Skin epidermis (tissue), 12 donors: ENCODE data around the gene SOX15.

Source experiments
- H3K27ac ChIP-seq, 21 experiments: fragments of 200-600 bp; sonication (generic) in 11 of 21; one replicate each; pipeline ENCODE4 v1.5.0; 2020; ENCODE audit warnings: mild to moderate bottlenecking in 3 of 21, inconsistent platforms in 2 of 21, moderate library complexity in 2 of 21
- H3K4me3 ChIP-seq, 7 experiments: fragments of 200-600 bp; sonication (generic) in 2 of 7; one replicate each; pipeline ENCODE4 v1.5.0; 2020; ENCODE audit warnings: inconsistent platforms in 2 of 7, mild to moderate bottlenecking in 2 of 7, moderate library complexity in 1 of 7

SOX15 gene

DNA sequence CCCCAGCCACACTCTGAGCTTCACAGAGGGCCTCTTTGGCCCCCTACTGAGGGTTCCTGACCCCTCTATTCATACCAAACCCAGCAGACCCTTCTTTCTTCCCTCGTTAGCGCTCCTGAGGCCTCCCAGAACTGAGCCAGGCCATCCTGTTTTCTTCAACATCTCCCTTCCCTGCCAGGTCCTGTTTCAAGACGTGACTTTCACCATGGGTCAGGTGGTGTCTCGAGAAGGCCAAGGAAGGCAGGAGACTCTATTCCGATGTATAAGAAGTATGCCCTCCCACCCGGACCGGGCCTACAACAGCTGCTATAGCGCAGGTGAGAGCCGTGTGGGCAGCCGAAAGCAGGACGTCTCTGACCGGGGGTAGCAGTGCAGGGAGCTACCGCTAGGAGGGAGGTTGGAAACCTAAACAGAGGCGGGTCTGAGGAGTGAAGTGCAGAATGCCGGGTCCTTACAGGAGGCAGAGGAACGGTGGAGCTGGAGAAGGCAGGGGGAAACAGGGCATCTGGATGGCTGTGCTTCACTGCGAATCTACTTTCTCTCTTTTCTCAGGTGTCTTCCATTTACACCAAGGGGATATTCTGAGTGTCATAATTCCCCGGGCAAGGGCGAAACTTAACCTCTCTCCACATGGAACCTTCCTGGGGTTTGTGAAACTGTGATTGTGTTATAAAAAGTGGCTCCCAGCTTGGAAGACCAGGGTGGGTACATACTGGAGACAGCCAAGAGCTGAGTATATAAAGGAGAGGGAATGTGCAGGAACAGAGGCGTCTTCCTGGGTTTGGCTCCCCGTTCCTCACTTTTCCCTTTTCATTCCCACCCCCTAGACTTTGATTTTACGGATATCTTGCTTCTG, 29.5 kb downstream of the SOX15 start:
- Histone ChIP-seq H3K27ac (peak overlapping the region in 20 of 21 experiments; percentile 69 to 98 (median 91)), H3K4me3 (peak overlapping the region in 6 of 7 experiments; percentile 7 to 95 (median 79))

DNA sequence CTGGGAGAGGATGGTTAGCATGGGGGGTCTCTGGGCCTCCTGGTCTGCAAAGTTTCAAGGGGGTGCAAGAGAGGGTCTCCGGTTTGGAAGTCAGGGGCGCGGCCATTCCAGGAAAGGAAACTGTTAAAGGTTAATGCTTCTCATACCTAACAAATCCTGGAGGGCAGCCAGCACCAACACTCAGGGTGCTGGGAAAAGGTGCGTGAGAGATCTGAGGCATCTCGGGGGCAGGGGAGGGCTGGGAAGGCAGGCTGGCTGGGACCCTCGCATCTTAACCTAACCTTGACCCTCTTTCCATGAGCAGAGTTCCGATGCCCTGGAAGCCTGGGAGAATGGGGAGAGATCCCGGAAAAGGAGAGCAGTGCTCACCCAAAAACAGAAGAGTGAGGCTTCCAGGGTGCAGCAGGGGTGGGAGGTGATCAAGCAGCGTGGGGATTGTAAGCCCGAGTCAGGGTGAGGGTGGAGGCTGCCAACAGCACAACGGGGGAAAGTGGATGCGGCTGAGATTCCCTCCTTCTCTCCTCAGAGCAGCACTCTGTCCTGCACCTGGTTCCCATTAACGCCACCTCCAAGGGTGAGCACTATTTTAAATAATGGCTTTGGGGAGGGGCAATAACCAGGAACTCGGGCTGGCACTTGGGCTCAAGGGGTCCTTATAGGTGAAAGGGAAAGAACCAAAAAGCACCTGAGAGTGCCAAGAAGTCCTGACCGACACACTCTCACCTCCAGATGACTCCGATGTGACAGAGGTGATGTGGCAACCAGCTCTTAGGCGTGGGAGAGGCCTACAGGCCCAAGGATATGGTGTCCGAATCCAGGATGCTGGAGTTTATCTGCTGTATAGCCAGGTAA, 30.3 kb downstream of the SOX15 start:
- Histone ChIP-seq H3K27ac (peak overlapping the region; percentile 57 to 98 (median 90)), H3K4me3 (peak overlapping the region in 6 of 7 experiments; percentile 7 to 95 (median 38))

DNA sequence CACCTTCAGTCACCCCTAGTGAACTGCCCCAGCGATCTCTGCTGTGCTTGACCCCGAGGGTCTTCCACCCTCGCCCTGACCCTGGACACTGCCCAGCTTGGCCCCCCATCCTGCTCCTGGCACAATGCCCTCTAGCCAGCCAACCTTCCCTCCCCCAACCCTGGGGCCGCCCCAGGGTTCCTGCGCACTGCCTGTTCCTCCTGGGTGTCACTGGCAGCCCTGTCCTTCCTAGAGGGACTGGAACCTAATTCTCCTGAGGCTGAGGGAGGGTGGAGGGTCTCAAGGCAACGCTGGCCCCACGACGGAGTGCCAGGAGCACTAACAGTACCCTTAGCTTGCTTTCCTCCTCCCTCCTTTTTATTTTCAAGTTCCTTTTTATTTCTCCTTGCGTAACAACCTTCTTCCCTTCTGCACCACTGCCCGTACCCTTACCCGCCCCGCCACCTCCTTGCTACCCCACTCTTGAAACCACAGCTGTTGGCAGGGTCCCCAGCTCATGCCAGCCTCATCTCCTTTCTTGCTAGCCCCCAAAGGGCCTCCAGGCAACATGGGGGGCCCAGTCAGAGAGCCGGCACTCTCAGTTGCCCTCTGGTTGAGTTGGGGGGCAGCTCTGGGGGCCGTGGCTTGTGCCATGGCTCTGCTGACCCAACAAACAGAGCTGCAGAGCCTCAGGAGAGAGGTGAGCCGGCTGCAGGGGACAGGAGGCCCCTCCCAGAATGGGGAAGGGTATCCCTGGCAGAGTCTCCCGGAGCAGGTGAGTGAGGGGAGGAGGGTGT, 31.2 kb downstream of the SOX15 start, which contains the start of gene TNFSF13:
TNFSF13 (plus strand) TSS at position 207 of the 776 bp plus-strand sequence; CDS start at position 497, 290 bp downstream.
- peak within 1 kb of the TSS; percentile 5 to 74 (median 16) for H3K4me3 ChIP-seq

DNA sequence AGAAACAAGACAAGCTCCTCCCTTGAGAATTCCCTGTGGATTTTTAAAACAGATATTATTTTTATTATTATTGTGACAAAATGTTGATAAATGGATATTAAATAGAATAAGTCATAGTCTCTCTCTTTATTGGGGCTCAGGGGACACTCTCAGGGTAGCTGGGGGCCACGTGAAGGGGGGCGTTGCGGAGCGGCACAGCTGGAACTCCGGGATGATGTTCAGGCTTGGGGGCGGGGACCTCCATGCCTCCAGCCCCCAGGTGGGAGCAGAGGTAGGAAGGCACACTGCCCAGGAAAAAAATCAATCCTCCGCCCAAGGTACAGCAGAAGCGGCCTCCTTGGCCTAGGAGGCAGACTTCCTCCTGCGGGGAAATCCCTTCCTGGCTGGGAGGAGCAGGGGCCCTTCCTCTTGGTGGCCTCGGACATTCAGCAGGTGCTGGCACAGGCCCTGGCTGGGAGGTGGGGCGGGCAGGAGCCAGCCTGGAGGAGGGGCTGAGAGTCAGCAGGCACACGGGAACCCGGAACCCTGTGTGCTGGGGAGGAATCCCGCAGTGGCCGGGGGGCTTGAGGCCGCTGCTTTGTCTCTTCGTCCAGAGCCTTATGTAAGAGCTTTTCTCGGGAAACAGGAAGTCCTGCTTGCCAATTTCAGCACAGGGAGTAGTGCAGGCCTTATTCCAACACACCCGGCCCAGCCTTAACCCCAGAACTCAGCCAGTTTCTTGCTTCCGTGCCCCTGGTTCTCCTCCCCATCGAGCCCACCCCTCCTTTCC, 31.9 kb downstream of the SOX15 start:
- peak overlapping the region in 6 of 7 experiments; percentile 2 to 74 (median 20) for H3K4me3 ChIP-seq
- H3K27ac ChIP-seq = peak overlapping the region; percentile 57 to 98 (median 90)

More for the DNA sequence above, 31.2 kb downstream of the SOX15 start, which contains the start of gene TNFSF13:
- peak within 1 kb of the TSS; percentile 57 to 98 (median 90) for H3K27ac ChIP-seq

DNA sequence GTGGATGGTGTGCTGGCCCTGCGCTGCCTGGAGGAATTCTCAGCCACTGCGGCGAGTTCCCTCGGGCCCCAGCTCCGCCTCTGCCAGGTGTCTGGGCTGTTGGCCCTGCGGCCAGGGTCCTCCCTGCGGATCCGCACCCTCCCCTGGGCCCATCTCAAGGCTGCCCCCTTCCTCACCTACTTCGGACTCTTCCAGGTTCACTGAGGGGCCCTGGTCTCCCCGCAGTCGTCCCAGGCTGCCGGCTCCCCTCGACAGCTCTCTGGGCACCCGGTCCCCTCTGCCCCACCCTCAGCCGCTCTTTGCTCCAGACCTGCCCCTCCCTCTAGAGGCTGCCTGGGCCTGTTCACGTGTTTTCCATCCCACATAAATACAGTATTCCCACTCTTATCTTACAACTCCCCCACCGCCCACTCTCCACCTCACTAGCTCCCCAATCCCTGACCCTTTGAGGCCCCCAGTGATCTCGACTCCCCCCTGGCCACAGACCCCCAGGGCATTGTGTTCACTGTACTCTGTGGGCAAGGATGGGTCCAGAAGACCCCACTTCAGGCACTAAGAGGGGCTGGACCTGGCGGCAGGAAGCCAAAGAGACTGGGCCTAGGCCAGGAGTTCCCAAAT, 32.6 kb downstream of the SOX15 start:
- H3K27ac ChIP-seq = peak overlapping the region in 19 of 21 experiments; percentile 69 to 98 (median 91)
- H3K4me3 ChIP-seq = no peak overlapping the region

DNA sequence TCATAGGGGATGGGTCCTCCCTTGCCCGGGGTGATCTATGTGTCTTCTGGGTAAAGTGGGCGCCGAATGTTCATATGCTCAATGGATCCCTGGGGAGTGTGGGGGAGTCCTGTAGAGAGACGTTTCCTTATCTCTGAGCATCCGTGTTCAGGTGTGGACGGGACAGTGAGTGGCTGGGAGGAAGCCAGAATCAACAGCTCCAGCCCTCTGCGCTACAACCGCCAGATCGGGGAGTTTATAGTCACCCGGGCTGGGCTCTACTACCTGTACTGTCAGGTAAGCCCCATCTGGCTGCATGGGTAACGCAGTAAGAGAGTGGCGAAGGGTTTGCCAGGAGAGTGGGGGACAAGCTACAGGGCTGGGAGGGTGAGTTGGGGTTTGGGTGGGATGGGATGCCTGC, 33.3 kb downstream of the SOX15 start:
- peak overlapping the region in 12 of 21 experiments; percentile 83 to 98 (median 94) for H3K27ac ChIP-seq
- no peak overlapping the region for H3K4me3 ChIP-seq

DNA sequence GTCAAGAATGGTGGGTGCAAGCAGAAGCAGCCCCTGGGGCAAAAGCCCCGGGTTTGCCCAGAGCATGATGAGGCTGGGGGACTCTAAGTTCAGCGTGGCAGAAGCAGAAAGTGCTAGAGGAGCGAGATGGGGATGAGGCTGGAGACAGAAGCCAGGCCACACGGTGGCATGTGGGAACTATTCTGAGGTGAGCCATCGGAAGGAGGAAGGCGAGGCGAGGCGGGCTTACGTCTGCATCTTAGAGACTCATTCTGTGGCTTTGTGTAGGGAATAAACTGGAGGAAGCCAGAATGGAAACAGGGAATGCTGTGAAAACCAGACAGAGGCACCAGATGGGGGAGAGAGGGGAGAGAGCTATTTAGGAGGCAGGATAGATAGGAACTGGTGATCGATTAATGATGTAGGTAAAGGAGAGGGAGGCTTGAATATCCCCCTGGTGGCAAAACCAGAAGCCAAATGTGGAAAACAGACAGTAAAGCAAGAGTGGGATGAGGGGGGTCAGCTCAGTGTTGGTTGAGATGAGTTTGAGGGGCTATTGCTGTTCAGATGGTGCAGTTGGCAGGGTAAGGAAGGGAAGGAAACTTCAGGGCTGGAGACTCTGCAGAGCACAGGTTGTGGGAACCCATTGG, 34.5 kb downstream of the SOX15 start:
- H3K27ac ChIP-seq = peak overlapping the region in 1 of 21 experiments; percentile 18
- H3K4me3 ChIP-seq = no peak overlapping the region

DNA sequence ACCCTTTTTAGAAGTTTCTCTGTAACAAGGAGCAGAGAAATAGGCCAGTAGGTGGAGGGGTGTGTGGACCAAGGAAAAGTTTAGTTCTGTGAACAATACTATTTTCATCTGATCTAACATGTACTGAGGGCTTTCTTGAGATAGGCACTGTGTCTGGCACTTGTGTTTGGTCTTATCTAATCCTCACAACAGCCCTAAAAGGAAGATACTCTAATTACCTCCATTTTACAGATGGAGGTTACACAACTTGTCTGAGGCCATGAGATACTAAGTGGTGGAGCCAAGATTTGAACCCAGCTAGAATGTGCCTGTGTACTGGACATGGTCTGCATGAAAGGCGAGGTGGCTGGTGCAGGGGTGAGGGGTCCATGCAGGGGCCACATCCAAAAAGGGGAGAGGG, 36.5 kb downstream of the SOX15 start:
- Histone ChIP-seq H3K27ac (peak overlapping the region in 17 of 21 experiments; percentile 10 to 87 (median 61)), H3K4me3 (no peak overlapping the region)

DNA sequence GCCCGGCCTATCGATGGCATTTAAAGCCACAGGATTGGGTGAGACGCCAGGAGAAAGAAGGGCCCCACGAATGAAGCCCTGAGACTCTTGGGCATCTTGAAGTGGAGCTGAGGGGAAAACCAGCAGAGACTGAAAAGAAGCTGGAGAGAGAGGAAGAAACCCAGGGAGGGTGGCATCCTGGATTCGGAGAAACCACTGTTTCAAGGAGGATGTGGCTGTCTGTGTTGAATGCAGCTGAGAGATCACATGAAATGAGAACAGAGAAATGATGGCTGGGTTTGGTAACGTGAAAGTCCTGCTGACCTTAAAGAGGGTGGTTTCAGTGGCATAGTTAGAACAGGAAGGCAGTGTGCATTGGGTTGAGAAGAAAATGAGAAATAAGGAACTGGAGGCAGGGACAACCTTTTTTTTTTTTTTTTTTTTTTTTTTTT, 37.3 kb downstream of the SOX15 start:
- H3K27ac ChIP-seq = peak overlapping the region in 14 of 21 experiments; percentile 34 to 80 (median 58)
- no peak overlapping the region for H3K4me3 ChIP-seq

DNA sequence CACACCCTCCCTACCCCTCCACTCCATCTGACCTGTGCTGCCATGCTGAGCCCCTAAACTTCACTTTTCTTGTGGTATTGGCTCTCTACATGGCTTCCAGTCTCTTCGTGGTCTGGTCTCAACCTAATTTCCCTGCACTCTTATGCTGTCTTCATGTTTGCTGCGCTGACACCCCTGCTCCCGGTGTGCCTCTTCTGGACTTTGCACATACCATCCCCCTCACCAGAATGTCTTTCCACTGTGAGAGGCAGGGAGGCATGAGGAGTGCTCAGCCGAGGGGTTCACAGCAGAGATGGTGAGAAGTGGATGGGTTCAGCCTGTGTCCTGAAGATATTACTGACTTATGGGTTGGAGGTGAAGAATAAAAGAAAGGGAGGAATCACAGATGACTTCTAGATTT, 38.5 kb downstream of the SOX15 start:
- no peak overlapping the region for H3K4me3 ChIP-seq
- H3K27ac ChIP-seq = peak overlapping the region in 9 of 21 experiments; percentile 2 to 93 (median 55)

DNA sequence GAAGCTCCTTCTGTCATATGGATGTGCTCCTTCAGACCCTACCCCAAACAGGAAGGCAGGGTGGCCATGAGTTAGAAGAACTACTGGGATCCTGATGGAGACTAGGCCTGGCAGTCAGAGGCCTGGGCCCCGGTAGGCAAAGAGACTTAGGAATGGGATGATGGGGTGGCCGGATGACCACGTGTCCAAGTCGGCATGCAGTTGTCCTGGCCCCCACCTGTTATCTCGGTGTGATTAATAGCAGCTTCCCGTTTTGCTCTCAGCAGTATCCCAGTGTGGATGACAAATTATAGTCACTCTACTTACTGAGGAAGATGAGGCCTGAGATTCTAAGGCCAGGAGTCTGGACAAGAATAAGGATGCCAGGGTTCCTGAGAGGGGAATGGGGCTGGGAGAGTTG, 39.5 kb downstream of the SOX15 start:
- Histone ChIP-seq H3K4me3 (no peak overlapping the region), H3K27ac (peak overlapping the region in 13 of 21 experiments; percentile 18 to 99 (median 92))

DNA sequence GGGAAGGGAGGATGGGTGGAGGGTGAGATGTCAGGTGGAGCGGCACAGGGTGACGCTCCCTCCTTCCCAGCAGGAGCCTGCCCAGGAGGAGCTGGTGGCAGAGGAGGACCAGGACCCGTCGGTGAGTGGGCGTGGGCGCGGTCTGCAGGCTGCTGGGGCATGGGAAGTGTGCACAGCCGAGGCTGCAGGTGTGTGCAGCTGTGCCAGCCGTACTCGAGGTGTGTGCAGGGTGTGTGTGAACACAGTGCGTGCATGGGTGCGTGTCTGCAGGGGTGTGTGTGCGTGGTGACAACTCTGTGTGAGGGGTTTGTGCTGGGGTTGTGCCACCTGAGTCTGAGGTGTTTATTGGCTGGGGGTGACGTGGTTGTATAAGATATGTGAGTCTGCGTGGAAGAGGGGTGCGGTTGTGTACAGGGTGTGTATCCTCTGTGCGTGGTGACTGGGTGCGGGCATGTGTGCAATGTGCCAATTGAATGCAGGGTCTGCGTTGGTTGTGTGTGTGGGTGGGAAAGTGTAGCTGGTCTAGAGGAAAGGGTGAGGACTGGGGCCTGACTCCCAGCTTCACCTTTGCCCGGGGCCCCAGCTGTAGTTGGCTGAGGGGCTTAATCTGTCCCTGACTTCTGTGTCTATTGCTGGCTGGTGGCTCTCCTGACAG, 40.4 kb downstream of the SOX15 start:
- Histone ChIP-seq H3K4me3 (peak overlapping the region; percentile 36 to 67 (median 54)), H3K27ac (peak overlapping the region; percentile 64 to 99 (median 92))

DNA sequence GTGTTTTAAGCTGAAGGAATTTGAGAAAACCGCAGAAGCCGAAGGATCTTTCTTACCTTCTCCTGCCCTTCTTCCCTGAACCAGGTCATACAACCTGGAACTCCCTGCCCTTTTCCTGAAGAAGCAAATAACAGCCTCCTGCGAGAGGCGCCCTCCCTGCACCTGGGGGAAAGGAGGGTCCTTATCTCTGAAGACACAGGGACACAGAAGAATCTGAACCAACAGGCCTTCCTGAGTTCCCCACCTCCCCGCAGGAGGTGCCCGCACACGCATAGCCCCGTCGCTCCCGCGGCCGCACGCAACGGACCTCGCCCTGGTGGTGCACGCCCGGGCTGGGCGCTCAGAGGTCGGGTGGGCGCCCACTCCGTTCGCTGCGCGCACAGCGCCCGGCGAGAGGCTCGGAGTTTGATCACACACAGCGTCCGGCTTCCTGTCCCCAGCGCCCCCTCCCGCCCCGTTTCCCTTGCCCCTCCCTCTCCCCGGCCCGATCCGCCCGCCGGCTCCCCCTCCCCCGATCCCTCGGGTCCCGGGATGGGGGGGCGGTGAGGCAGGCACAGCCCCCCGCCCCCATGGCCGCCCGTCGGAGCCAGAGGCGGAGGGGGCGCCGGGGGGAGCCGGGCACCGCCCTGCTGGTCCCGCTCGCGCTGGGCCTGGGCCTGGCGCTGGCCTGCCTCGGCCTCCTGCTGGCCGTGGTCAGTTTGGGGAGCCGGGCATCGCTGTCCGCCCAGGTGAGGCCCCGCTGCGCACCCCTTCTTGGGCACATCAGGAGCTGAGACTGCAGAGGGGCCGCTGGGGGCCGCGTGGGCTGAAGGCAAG, 41.1 kb downstream of the SOX15 start, which contains the start of gene TNFSF12:
TNFSF12 (plus strand) TSS at position 474 of the 816 bp plus-strand sequence; CDS start at position 570, 96 bp downstream.
- Histone ChIP-seq H3K27ac (peak within 1 kb of the TSS; percentile 64 to 99 (median 92)), H3K4me3 (peak within 1 kb of the TSS; percentile 36 to 67 (median 54))

DNA sequence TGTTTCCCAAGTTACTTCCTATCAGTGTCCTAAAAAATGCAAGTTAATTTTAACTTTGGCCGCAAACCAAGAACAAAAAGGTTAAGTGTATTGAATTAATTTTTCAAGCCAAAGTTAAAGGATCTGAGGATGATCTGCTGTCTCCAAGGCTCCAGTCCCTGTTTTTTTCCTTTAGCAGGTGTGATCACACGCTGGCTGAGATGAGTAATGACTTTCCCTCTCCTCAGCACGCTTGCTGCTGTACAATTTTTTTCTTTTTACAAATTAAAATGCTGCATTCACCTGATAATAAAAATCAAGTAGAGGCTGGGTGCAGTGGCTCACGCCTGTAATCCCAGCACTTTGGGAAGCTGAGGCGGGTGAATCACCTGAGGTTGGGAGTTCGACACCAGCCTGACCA, 45.0 kb downstream of the SOX15 start:
- H3K27ac ChIP-seq = no peak overlapping the region
- no peak overlapping the region for H3K4me3 ChIP-seq

DNA sequence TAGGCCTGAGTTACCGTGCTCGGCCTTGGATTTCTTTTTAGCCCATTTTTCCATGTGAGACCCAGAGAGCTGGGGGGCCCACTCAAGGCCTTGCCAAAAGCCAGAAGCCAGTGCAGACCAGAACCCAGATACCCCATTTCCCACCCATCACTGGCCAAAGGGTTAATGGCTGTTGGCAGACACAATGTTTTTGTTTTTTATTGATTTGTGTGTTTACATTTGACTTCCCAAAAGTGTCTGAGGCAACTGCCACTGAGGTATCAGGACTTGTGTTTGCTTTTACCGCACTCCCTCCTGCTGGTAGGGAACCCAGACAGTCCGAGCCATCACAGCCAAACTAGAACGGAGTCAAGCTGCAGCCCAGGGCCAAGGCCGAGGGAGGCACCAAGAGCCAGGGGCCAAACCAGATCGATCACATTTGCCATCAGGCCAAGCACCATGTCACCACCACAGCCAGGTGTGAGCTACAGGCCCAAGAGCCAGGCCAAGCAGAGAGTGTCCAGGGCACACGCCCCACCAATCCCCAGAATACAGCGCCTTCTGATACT, 48.7 kb downstream of the SOX15 start:
- Histone ChIP-seq H3K4me3 (no peak overlapping the region), H3K27ac (no peak overlapping the region)
